GM12864 (cell line): ENCODE data around the gene TAF7.

Experiments used
- DNase-seq: peaks from one replicate; pipeline ENCODE4 v3.0.0-alpha.2; 2011; ENCODE audit warnings: low read depth
- H3K4me3 ChIP-seq: 2 replicates; pipeline ENCODE4 v1.5.1; 2011; ENCODE audit warnings: mild to moderate bottlenecking, low read depth, low read length, control low read depth
- TF ChIP-seq, protein P1 (sequence below): IDR thresholded peaks from 2 replicates; pipeline ENCODE4 v1.5.1; 2011; ENCODE audit warnings: low read depth, mild to moderate bottlenecking, moderate library complexity, low read length, control low read depth, inconsistent platforms; ENCODE audit errors: missing control alignments

TAF7 gene

DNA sequence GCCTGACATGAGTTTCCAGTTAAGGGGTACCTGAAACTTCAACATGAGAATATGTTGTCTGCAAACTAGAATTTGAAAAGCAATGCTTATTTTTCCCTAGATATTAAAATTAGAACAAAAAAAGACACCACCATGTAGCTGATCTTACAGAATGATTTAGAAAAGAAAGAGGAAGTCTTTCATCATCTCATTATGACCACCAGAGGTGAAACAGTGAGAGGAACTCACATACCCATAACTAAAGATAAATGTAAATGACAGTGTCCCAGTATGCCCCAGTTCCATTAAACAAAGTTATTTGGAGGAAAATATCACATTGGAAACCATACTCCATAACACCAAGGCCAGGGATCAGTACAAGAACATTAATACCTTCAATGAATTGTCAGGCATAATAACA lies 6.9 kb downstream of the TAF7 start:
- TF ChIP-seq, protein P1, sequence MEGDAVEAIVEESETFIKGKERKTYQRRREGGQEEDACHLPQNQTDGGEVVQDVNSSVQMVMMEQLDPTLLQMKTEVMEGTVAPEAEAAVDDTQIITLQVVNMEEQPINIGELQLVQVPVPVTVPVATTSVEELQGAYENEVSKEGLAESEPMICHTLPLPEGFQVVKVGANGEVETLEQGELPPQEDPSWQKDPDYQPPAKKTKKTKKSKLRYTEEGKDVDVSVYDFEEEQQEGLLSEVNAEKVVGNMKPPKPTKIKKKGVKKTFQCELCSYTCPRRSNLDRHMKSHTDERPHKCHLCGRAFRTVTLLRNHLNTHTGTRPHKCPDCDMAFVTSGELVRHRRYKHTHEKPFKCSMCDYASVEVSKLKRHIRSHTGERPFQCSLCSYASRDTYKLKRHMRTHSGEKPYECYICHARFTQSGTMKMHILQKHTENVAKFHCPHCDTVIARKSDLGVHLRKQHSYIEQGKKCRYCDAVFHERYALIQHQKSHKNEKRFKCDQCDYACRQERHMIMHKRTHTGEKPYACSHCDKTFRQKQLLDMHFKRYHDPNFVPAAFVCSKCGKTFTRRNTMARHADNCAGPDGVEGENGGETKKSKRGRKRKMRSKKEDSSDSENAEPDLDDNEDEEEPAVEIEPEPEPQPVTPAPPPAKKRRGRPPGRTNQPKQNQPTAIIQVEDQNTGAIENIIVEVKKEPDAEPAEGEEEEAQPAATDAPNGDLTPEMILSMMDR: no peak
- H3K4me3 ChIP-seq: no peak overlapping the region
- no peak for DNase-seq

GRCh38 chr5:141306630-141307029 lies 14.0 kb downstream of the TAF7 start:
- no peak for DNase-seq
- TF ChIP-seq, protein P1: no peak
- no peak overlapping the region for H3K4me3 ChIP-seq

DNA sequence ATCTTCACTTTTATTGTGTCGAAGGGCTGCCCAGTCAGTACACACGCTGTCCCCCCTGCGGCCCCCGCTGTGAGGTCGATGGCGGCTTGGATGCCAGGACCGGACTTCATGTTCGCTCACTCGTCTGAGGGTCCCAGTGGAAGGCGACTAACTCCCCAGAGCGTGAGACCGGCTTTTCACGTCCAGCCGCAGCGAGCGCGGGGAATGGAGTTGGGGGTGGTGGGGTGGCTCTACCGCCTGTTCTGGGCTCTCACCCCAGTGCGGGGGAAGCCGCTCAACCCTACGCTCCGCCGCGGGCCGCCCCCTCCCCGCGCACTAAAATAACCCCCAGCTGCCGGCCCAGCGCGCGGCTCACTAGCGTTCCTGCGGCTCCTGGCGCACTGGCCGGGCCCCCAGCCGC lies 16.8 kb downstream of the TAF7 start, which contains the start of gene SLC25A2:
SLC25A2 (minus strand) TSS at position 294 of the 400 bp plus-strand sequence; CDS start at position 110, 184 bp downstream.
- DNase-seq: no peak
- H3K4me3 ChIP-seq: no peak within 1 kb of the TSS
- TF ChIP-seq, protein P1: no peak

- TF ChIP-seq, protein P1: no peak
- no peak for DNase-seq
- no peak overlapping the region for H3K4me3 ChIP-seq
Measured at GRCh38 chr5:141298376-141298775, 22.2 kb downstream of the TAF7 start.

- no peak for DNase-seq
- no peak overlapping the region for H3K4me3 ChIP-seq
- TF ChIP-seq, protein P1: no peak
Measured at GRCh38 chr5:141272906-141273305, 47.7 kb downstream of the TAF7 start.

- no peak for DNase-seq
- no peak overlapping the region for H3K4me3 ChIP-seq
- TF ChIP-seq, protein P1: no peak
Measured at GRCh38 chr5:141269195-141269594, 51.4 kb downstream of the TAF7 start.
